Testis (tissue), 3 donors: ENCODE data around the gene FAM228A. TPM values are rescaled to one million over a fixed set of nuclear protein-coding genes. Genes with fewer than 3 reads are reported as not detected.

ENCODE experiments used
- DNase-seq: peaks from one replicate; pipeline ENCODE4 v3.0.0-alpha.2; 2019
- H3K27ac ChIP-seq, 2 donors: fragments of 200-600 bp; sonication (generic); one replicate each; pipeline ENCODE4 v1.5.1; 2019
- H3K27me3 ChIP-seq: fragments of 200-600 bp; sonication (generic); one replicate; pipeline ENCODE4 v1.5.1; 2019
- H3K36me3 ChIP-seq: fragments of 200-600 bp; sonication (generic); one replicate; pipeline ENCODE4 v1.5.1; 2017; ENCODE audit warnings: low read depth; ENCODE audit errors: missing control alignments
- H3K4me1 ChIP-seq: fragments of 200-600 bp; sonication (generic); one replicate; pipeline ENCODE4 v1.5.1; 2019
- H3K4me3 ChIP-seq, 2 donors: fragments of 200-600 bp; sonication (generic); one replicate each; pipeline ENCODE4 v1.5.1; 2017 to 2019
- H3K9me3 ChIP-seq: fragments of 200-600 bp; sonication (generic); one replicate; pipeline ENCODE4 v1.5.1; 2017
- POLR2A ChIP-seq: fragments of 450-650 bp; IDR thresholded peaks from one replicate; pipeline ENCODE4 v1.6.1; 2017; ENCODE audit warnings: antibody characterized with exemption, mild to moderate bottlenecking, moderate library complexity
- WGBS, 2 donors: methylation state at CpG; one replicate each; pipeline ENCODE4 v1.1.5; 2018; 5-methylcytosine and 5-hydroxymethylcytosine counted together
- intact Hi-C: fragments of 100-400 bp; cut with DNase I; formaldehyde crosslinking; loops from one replicate; pipeline ENCODE4 v1.15.1; 2023; ENCODE audit warnings: low total_unique reads
- polyA plus RNA-seq: library from polyadenylated mRNA; stranded (reverse); fragments of 350-450 nt; fragmentation: Illumina TruSeq; extraction: RNeasy Lipid Tissue Mini Kit (QIAGEN cat#74804); gene quantifications from one replicate; pipeline ENCODE4 v1.2.3, GENCODE V29; 2014; ENCODE audit warnings: low read depth, low replicate concordance; ENCODE audit not compliant: insufficient read depth
- total RNA-seq, 2 donors: library from RNA; depleted of rRNA; stranded (reverse); fragments of >200 nt; gene quantifications; one replicate each; pipeline ENCODE4 v1.2.3, GENCODE V29; 2016
- TF ChIP-seq, protein P1 (sequence below), 3 experiments: fragments of 450-650 bp in 2 of 3; fragments of 200-600 bp in 1 of 3; sonication (generic) in 1 of 3; IDR thresholded peaks; one replicate each; pipeline ENCODE4 v1.5.1; 2016 to 2019; ENCODE audit warnings: antibody characterized with exemption in 3 of 3, mild to moderate bottlenecking in 2 of 3, moderate library complexity in 1 of 3

The FAM228A gene
- total and polyA plus RNA-seq, 3 donors from 2014 or later: 29.7 to 72.4 (median 33.4) TPM

DNA sequence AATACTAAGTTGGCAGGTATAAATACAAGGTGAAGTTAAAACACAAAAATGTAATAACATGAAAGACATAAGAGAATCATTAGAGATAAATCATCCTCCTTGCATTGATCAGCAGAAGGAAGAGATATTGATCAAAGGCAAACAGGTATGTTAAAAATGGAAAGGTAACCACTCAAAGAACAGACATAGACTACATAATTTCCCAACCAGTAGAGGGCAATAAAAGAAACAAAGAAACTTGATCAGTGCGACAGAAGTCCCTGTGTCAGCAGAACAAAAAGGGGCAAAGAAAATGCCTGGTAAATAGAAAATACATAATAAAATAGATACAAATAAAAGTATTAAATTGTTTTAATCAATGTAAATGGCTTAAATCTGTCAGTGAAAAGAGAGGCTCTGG, 53.6 kb downstream of the FAM228A start:
- intact Hi-C loops: no loop called here
- TF ChIP-seq, protein P1, sequence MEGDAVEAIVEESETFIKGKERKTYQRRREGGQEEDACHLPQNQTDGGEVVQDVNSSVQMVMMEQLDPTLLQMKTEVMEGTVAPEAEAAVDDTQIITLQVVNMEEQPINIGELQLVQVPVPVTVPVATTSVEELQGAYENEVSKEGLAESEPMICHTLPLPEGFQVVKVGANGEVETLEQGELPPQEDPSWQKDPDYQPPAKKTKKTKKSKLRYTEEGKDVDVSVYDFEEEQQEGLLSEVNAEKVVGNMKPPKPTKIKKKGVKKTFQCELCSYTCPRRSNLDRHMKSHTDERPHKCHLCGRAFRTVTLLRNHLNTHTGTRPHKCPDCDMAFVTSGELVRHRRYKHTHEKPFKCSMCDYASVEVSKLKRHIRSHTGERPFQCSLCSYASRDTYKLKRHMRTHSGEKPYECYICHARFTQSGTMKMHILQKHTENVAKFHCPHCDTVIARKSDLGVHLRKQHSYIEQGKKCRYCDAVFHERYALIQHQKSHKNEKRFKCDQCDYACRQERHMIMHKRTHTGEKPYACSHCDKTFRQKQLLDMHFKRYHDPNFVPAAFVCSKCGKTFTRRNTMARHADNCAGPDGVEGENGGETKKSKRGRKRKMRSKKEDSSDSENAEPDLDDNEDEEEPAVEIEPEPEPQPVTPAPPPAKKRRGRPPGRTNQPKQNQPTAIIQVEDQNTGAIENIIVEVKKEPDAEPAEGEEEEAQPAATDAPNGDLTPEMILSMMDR (IDR thresholded peaks at IDR 0.05): peak in 1 of 3 experiments; percentile 13
- TF ChIP-seq POLR2A: no peak

DNA sequence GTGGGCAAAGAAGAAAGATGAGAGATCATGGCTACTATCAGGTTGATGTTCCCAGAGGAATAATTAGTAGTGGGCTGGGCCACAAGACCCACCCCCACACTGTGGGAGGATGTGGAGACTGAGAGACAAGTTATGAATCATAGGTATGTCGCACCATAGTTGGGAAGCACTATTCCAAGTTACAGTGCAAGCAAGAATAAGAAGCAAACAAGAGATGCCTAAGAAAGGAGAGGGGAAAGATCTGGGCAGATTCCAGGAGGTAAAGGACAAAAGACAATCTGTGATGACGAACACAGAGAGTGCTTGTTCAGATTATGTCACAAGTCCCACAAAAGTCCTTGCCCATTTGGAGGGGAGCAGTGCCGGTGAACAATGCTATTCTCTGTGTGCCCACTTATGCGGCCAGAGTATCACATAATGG, 56.6 kb downstream of the FAM228A start:
- Histone ChIP-seq H3K36me3 (no peaks in the 10 kb centered on the region), H3K9me3 (no peaks in the 10 kb centered on the region), H3K27me3 (no peaks in the 10 kb centered on the region), H3K27ac (no peak overlapping the region), H3K4me1 (peaks cover 4% of the 10 kb centered on the region), H3K4me3 (no peak overlapping the region)
- WGBS, 2 donors: 76 to 84% methylated on average over 4 of the region's 4 CpGs
- intact Hi-C loops: no loop called here
- TF ChIP-seq, protein P1 (IDR thresholded peaks at IDR 0.05): no peak
- no peak for TF ChIP-seq POLR2A
- DNase-seq: peak; percentile 59

More for the DNA sequence above, 53.6 kb downstream of the FAM228A start:
- Histone ChIP-seq H3K4me1 (peaks cover 4% of the 10 kb centered on the region), H3K27ac (no peak overlapping the region), H3K36me3 (no peaks in the 10 kb centered on the region), H3K9me3 (no peaks in the 10 kb centered on the region), H3K4me3 (no peak overlapping the region), H3K27me3 (no peaks in the 10 kb centered on the region)
- no peak for DNase-seq
- WGBS, 2 donors: 65 to 72% methylated on average over 1 of the region's 1 CpG

DNA sequence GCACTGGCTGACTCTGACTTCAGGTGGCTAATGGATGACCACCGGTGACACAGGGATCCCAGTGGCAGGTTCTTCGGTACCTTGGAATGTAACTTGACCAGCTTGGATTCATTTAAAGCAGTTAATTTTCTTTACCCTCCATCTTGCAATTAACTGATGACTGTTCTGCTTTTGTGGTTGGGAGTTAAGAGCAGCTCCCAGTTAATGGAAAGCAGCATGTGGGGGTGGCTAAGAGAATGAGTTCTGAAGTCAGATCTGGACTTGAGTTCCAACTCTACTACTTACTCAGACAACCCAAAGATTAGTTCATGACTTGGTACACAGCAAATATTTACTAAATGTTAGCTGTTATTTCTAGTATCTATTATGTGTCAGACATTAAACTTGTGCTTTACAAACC, 58.5 kb downstream of the FAM228A start:
- DNase-seq: no peak
- Histone ChIP-seq H3K36me3 (no peaks in the 10 kb centered on the region), H3K4me1 (peaks cover 4% of the 10 kb centered on the region), H3K27ac (no peak overlapping the region), H3K9me3 (no peaks in the 10 kb centered on the region), H3K4me3 (no peak overlapping the region), H3K27me3 (no peaks in the 10 kb centered on the region)
- intact Hi-C loops: no loop called here
- 88 to 98% methylated on average over 2 of the region's 2 CpGs for WGBS, 2 donors
- no peak for TF ChIP-seq POLR2A
- TF ChIP-seq, protein P1 (IDR thresholded peaks at IDR 0.05): no peak

DNA sequence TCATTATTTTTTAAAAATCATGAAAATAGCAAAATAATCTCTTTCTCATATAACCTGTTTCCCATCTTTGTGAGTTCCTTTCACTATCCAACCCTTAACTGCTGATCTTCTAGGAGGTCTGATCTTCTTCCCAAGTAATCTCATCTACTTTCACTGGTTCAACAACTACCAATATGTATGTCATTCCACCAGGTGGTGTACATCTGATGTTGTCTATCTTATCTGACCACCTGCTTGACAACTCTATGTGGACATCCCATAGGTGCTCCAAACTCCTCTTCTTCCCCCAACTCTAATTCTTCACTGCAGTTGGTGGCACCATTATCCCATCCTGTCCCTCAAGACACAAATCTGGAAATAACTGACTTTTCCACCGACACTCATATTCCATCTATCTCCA, 62.5 kb downstream of the FAM228A start:
- H3K36me3 ChIP-seq: no peaks in the 10 kb centered on the region
- no peaks in the 10 kb centered on the region for H3K9me3 ChIP-seq
- TF ChIP-seq, protein P1 (IDR thresholded peaks at IDR 0.05): no peak
- TF ChIP-seq POLR2A: no peak
- intact Hi-C loops: no loop called here
- H3K27me3 ChIP-seq: no peaks in the 10 kb centered on the region
- H3K4me1 ChIP-seq: no peaks in the 10 kb centered on the region
- H3K4me3 ChIP-seq: no peak overlapping the region
- WGBS, 2 donors: 97 to 100% methylated on average over 1 of the region's 1 CpG
- no peak overlapping the region for H3K27ac ChIP-seq
- DNase-seq: no peak

DNA sequence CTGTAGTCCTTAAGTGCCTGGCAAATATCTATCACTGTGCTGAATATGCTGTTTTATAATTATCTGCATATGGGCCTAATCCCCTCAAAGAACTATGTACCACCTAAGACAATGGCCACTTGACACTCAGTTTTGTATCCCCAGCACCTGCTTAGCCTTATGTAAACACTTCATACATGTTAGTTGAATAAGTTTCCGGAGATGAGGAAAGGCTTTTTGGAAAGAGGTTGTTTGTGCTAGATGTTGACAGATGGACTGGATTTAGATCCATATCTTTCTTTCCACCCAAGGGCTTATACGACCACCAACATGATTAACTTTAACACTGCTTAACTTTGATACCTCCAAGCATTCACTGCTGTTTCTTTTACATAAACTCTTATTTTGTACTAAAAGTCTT, 63.3 kb downstream of the FAM228A start:
- no peak for DNase-seq
- no peaks in the 10 kb centered on the region for H3K36me3 ChIP-seq
- H3K27me3 ChIP-seq: no peaks in the 10 kb centered on the region
- no peak overlapping the region for H3K27ac ChIP-seq
- no peaks in the 10 kb centered on the region for H3K9me3 ChIP-seq
- H3K4me1 ChIP-seq: no peaks in the 10 kb centered on the region
- H3K4me3 ChIP-seq: no peak overlapping the region
- 90 to 95% methylated on average over 2 of the region's 2 CpGs for WGBS, 2 donors
- intact Hi-C loops: no loop called here
- TF ChIP-seq, protein P1 (IDR thresholded peaks at IDR 0.05): no peak
- no peak for TF ChIP-seq POLR2A
